Measurements from ENCODE around the gene KIAA1328.

- TF ChIP-seq CTCF (IDR thresholded peaks at IDR 0.05) (no peak), POLR2A (IDR thresholded peaks at IDR 0.05) (no peak)
These were observed 213.5 kb downstream of the KIAA1328 start for GRCh38 chr18:37042381-37042780.

All from heart left ventricle (tissue), 13 donors.